Posterior vena cava (tissue), 2 donors: ENCODE results near the gene INVS. TPM values are rescaled to one million over a fixed set of nuclear protein-coding genes. Genes with fewer than 3 reads are reported as not detected.
"Not testable (repeated sequence)": the region's sequence is repeated elsewhere in the genome, so short reads cannot be mapped to it uniquely, and the experiment has no call there.

Experiments used
- DNase-seq: peaks from one replicate; pipeline ENCODE4 v3.0.0-alpha.2; 2020; ENCODE audit warnings: low spot score
- intact Hi-C, 2 donors: fragments of 100-400 bp; cut with DNase I; formaldehyde crosslinking; loops; one replicate each; pipeline versions ENCODE4 v1.14.1 to v1.14.2; 2022 to 2023
- total RNA-seq, 2 donors: library from RNA; stranded (reverse); fragmentation: NEBNext Ultra II Directional; extraction: Animal tissue kit (Norgen Biotek cat#: 25700); gene quantifications; one replicate each; pipeline ENCODE4 v1.2.1, GENCODE V29; 2021
- donor health status: DM: yes; HTN: yes; CAD: no.
- donor health status: DM: yes; HTN: yes; CAD: no.

The INVS gene
- total RNA-seq, 2 donors from 2014 or later, result 19.5 to 19.7 TPM

DNA sequence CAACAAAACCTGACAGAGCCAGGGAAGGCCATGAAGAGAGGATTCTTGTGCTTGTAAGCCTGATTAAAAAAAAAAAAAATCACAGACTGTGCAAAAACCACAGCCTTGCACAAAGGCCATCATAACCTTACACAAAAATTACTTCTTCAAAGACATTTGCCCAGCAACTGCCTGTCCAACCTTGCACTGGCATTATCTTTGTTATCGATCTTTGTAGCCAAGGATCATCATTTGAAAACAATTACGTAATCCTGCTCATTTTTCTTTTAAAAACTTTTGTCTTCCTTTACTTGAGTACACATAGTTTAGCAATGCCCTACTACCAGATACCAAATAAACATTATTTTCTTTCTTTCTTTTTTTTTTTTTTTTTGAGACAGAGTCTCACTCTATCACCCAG, 128.6 kb downstream of the INVS start:
- DNase-seq, result no peak
- intact Hi-C loops, result loop anchor here in 1 of 2 donors (10.0 kb wide), 1 partner anchor 963 kb away; no protein-coding TSS in a partner anchor

DNA sequence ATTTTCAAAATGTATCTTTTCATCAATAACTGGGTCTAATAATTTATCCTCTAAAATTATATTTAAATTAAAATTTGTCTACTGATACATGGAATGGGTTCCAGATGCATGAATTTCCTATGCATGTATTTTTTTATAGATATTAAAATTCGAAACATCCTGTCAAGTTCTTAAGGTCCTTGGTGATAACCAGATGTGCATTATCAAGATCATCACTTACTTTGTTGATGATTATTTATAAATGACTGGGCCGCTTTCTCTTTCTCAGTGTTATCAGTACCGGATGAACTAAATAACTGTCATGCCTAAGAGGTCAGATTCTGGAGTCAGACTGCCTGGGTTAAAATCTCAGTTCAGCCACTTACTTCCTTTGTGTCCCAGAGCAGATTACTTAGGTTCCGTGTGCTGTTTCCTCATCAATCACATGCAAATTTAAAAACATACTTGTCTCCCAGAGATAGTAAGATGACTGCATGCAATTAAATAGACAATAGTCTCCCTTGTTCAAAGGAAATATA, 129.4 kb downstream of the INVS start:
- DNase-seq, result no peak
- intact Hi-C loops, result loop anchor here in 1 of 2 donors (10.0 kb wide), 1 partner anchor 964 kb away; no protein-coding TSS in a partner anchor

DNA sequence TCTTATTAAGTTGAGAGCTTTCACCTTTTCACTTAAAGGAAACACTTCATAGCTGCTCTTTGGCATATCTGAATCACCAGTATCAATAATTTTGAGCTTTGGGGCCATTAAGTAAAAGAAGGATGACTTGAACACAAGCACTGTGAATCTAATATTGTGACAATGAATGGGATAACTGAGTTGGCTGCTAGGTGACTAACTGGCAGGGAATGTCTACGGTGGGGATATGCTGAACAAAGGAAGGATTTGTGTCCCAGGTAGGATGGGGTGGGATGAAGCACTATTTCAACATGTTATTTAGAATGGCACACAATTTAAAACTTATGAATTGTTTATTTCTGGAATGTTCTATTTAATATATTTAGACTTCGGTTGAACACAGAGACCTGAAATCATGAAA, 130.1 kb downstream of the INVS start:
- DNase-seq, result no peak
- intact Hi-C loops, result loop anchor here in 1 of 2 donors (10.0 kb wide), 1 partner anchor 964 kb away; no protein-coding TSS in a partner anchor

DNA sequence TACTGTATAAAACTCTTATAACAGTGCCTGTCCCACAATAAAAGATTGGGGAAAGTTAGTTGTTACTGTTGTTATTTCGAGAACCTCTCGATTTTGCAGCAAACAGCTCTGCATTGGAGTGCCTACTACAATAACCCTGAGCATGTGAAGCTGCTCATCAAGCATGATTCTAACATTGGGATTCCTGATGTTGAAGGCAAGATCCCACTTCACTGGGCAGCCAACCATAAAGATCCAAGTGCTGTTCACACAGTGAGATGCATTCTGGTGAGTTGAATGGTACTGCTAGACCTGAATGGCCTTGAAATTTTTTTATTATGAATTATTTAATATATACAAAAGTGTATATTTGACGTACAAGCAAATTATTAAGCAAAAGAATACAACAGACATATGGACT, 130.5 kb downstream of the INVS start:
- intact Hi-C loops, result loop anchor here in 1 of 2 donors (10.0 kb wide), 1 partner anchor 965 kb away; no protein-coding TSS in a partner anchor
- DNase-seq, result no peak

DNA sequence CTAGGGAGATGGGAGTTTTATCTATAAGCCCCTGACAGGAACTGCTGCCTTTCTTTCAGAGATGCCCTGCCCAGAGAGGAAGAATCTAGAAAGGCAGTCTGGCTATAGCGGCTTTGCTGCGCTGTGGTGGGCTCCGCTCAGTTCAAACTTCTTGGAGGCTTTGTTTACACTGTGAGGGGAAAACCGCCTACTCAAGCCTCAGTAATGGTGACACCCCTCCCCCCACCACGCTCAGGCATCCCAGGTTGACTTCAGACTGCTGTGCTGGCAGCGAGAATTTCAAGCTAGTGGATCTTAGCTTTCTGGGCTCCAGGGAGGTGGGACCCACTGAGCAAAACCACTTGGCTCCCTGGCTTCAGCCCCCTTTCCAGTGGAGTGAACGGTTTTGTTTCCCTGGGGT, 137.9 kb downstream of the INVS start:
- intact Hi-C loops, DNase-seq: not testable (repeated sequence)

DNA sequence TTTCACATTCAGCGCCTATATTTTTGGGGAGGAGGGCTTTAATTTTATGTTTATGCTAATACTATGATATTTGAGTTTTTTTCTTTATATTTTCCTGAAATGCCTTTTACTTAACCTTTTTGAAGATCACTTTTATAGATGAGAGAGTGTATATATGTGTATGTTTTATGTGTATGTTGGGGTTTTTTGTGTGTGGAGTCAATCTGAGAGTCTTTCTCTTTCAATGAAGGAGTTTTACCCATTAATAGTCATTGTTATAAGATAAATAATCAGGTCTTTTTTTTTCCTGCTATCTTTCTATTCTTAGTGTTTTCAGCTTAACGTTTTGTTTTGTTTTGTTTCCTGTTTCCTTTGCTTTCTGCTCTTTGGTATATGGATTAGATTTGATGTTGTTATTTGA, 141.5 kb downstream of the INVS start:
- intact Hi-C loops, result no loop called here
- no peak for DNase-seq

DNA sequence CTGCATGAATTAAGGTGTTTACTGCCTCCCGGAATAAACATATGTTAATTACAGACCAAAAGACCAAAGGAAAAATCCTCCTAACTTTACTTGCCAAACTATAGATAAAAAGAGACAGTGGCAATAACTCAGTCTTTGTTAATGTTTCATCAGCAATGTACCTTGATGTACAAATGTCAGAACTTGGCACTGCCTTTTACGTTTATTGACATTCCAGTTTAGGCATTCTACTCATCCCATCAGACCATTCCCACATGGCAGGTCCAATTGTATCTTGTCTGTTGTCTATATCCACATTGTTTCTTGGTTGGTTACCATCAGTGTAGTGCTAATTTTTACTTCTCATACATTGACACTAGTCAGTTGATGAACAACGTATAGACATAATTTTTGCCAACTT, 168.2 kb downstream of the INVS start:
- no peak for DNase-seq
- intact Hi-C loops, result no loop called here

DNA sequence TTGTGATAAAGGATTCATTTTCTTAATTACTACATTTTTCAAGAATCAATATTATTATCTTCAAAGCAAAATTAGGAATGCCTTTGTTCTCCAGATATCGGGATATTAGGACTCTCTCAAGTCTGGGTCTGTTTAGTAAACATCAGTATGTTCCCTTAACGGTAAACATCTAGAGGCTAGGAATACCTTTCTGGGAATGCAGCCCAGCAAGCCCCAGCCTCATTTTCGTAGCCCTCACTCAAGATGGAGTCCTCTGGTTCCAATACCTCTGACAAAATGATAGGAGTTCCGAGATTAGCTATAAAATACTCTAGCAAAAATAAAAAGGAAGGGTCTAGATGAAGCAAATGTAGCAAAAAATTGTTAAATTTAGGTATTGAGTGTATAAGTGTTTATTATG, 169.2 kb downstream of the INVS start:
- no peak for DNase-seq
- intact Hi-C loops, result no loop called here

DNA sequence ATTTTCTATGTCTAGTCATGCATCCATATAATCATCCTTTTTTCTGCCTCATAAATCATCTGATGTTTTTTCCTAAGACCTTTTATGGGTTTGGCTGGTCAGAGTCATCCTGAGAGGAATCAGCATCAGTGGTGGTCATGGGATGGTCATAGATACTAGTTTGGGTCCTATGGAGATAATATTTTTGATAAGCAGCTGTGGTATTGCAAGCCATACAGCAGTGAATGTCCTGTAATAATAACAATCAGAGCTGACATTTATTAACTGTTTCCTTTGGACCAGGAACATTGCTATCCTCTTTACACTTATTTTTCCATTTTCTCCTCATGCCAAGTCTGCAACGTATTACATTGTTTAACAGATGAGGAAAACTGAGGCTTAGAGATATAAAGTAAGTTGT, 170.6 kb downstream of the INVS start:
- DNase-seq, result no peak
- intact Hi-C loops, result no loop called here

DNA sequence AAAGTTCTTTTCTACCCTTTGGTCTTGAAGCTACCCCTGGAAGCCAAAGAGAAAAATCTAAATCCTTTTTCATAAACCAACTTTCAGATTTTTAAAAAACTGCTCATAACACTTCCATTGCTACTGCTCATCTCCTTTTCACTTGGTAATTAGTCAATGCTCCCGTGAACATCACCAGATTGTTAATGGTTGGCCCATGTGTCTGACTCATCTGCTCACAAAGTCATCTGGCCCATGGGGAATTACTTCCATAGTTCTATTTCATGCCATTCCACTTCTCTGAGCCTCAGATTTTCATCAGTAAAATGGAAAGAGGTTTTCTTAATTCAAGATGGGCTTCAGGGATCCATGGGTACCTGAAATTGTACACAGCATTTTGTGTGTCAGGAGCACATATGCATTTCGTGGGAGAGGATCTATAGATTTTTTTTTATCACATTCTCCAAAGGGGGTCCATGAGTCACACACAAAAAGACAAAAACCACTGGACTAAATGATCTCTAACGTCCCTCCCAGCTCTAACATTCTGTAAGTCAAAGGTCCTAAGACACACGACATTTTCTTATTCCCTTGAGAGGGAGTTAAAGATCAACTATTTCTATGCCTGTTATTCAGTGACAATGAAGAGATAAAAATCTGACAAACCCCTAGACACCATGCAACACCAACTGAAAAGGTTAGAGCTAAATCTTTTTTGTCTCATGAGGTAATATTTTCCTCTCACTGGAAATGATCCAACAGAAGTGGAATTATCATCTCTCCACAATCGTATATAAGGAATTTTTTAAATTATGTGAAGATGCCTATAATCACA, 178.3 kb downstream of the INVS start:
- no peak for DNase-seq
- intact Hi-C loops, result no loop called here

DNA sequence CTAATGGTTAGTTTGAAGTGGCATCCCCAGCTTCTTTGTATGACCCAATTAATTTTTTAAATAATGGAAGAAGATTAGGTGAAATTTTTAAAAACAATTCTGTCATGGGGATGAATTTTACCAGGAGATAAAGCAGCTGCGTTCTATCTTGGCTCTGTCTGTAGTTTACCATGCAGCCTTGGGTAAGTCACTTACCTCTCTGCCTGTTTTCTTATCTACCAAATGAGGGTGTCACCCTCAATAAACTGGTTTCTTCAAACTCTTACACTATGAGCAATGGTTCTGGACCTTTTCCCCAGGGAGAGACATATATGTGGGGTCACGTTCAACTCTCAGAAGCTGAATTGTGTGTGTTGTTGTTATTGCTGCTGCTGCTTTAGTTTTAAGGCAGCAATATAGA, 182.0 kb downstream of the INVS start:
- intact Hi-C loops, result no loop called here
- no peak for DNase-seq

DNA sequence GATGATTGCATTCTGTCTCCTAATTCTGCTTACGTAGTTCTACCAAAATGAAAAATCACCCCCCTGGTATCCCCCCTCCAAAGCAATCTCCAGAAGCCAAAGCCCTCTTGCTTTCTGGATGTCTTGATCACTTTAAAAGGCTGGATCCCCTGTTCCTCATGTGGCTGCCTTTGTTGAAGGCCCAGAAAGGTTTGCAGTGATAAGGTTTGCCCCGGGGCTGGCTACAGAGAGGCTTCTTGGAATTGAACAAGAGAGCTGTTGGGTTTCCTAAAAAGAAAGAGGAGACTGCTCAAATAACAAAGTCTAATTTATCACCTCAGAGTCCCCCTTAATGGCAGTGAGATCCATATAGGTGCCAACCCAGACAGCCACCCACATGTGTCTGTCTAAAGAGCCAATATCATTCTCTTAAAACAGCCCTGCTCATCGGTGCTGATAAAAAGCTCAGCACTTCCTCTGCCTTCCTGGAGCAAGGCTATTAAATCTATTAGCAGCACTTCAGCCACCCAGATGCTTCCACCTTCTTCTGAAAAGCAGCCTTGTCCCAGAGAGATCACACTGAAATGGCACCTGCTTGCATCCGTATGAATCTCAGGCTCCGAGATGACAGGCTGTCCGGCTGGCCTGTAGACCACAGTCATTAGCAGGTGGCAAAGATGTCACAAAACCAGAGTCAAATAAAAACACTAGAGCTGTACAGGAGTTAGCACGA, 182.8 kb downstream of the INVS start:
- DNase-seq, result no peak
- intact Hi-C loops, result no loop called here

DNA sequence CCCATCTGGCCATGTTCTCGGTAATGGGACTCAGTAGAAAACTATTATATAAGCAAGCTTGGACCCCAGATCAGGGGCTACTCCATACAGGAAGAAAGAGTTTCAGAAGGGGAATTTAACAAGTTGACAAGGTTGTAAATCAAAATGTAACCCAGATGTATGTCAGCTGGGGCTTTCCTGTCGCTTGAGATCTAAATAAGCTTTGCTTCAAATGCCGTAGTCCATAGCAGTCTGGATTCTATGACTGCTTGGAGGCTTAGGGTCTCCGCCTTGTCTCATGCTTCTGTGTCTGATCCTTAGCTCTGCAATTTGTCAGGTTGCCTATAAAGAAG, 183.3 kb downstream of the INVS start:
- DNase-seq, result no peak
- intact Hi-C loops, result no loop called here

DNA sequence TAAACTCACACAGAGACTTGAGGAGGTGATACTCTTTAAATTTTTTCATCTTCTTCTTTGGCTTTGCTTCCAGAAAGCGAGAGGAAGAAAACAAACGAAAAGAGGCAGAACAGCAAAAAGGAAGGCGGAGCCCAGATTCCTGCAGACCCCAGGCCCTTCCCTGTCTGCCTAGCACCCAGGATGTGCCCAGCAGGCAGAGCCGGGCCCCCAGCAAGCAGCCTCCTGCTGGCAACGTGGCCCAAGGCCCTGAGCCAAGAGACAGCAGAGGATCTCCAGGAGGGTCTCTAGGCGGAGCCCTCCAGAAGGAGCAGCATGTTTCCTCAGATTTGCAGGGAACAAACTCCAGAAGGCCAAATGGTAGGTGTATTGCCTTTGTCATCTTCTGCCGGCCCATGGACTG, 185.2 kb downstream of the INVS start:
- DNase-seq, result no peak
- intact Hi-C loops, result loop anchor here in 1 of 2 donors (2.0 kb wide), 1 partner anchor 59 kb away; no protein-coding TSS in a partner anchor

DNA sequence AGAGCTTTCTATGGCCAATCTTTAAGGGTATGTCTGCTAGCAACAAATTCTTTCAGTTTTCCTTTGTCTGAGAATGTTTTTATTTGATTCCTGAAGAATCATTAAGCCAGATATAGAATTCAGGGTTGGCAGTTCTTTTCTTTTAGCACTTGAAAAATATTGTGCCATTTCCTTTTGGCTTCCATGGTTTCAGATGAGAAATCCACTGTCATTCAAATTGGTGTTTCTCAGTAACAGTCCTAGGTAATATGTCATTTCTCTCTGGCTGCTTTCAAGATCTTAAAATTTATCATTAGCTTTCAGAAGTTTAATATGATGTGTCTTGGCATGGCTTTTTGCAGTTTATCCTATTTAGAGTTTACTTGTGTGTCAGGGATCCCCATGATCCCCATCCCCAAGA, 186.0 kb downstream of the INVS start:
- no peak for DNase-seq
- intact Hi-C loops, result loop anchor here in 1 of 2 donors (2.0 kb wide), 1 partner anchor 58 kb away; no protein-coding TSS in a partner anchor

DNA sequence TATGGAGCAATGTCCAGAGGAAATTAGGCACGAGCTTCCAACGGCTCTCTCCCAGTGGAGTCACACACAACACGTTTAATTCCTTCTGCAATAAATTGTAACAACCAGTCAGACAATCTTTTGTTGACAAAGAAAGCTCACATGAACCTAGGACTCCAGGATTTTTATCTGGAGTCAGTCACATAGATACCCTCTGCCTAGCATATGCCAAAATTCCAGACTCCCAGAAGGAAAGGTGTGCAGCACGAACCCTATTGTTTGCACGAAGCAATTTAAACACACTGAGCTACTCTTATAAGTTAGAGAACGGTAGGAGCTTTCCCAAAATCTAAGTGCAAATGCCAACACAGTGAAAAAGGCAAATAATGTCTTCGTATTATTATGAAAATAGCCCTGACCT, 186.6 kb downstream of the INVS start:
- intact Hi-C loops, result loop anchor here in 1 of 2 donors (2.0 kb wide), 1 partner anchor 57 kb away; no protein-coding TSS in a partner anchor
- DNase-seq, result no peak

DNA sequence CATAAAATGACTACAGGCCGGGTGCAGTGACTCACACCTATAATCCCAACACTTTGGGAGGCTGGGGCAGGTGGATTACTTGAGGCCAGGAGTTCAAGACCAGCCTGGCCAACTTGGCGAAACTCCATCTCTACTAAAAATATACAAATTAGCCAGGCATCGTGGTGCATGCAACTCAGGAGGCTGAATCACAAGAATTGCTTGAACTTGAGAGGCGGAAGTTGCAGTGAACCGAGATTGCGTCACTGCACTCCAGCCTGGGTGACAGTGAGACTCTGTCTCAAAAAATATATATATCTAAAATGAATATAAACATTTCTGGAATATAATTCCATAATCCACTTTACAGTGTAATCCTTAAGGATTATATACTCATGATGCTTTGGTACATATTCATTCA, 187.2 kb downstream of the INVS start:
- intact Hi-C loops, result no loop called here

DNA sequence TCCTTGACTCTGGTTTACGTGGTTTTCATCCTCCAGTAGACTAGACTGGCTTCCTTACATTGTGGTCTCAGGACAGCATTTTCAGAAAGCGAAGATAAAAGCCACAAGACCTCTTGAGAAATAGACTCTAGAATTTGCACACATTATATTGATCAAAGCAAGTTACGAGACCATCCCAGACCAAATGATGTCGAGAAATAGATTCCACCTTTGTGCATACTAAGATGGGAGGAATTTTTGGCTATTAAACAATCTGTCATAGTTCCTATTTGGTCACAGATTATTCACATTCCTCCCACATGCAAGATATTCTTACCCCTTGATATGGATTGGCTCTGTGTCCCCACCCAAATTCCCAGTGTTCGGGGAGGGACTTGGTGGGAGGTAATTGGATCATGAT, 188.1 kb downstream of the INVS start:
- intact Hi-C loops, result no loop called here
- DNase-seq, result no peak

More for the DNA sequence above, 187.2 kb downstream of the INVS start:
- DNase-seq, result no peak

DNA sequence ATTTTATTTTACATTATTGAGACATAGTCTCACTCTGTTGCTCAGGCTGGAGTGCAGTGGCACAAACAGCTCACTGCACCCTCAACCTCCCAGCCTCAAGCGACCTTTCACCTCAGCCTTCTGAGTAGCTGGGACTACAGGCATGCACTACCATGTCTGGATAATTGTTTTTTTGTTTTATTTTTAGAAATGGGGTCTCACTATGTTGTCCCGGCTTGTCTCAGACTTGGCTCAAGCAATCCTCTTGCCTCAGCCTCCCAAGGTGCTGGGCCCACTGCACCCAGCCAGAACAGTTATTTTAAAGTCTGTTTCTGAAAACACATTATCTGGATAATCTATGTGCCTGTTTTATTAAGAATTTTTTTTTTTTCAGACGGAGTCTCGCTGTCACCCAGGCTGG, 191.7 kb downstream of the INVS start:
- no peak for DNase-seq
- intact Hi-C loops, result no loop called here

DNA sequence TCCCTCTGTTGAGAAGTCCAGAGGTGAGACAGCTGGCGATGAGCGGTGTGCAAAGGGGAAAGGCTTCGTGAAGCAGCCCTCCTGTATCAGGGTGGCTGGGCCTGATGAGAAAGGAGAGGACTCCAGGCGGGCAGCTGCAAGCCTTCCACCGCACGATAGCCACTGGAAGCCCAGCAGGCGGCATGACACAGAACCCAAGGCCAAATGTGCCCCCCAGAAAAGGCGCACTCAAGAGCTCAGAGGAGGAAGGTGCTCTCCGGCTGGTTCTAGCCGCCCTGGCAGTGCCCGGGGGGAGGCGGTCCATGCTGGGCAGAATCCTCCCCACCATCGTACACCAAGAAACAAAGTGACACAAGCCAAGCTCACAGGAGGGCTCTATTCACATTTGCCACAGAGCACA, 193.4 kb downstream of the INVS start:
- DNase-seq, result no peak
- intact Hi-C loops, result no loop called here
